Liver (tissue), 9 donors: ENCODE data around the gene ATXN7L3. TPM values are rescaled to one million over a fixed set of nuclear protein-coding genes. Genes with fewer than 3 reads are reported as not detected.

Experiments
- DNase-seq: peaks from one replicate; pipeline ENCODE4 v3.0.0-alpha.2; 2017; ENCODE audit warnings: low spot score
- H3K27ac ChIP-seq, 2 donors: one replicate each; pipeline ENCODE4 v1.7.0; 2013; ENCODE audit warnings: inconsistent platforms in 2 of 2, low read length in 2 of 2, control low read depth in 1 of 2, low read depth in 1 of 2, mild to moderate bottlenecking in 1 of 2
- H3K27me3 ChIP-seq, 4 donors: one replicate each; pipeline versions ENCODE4 v1.6.1 to v1.7.0; 2013; ENCODE audit warnings: low read length in 3 of 4, inconsistent platforms in 1 of 4, mild to moderate bottlenecking in 1 of 4, moderate library complexity in 1 of 4; ENCODE audit not compliant: control insufficient read depth in 4 of 4, insufficient read depth in 4 of 4
- H3K36me3 ChIP-seq, 4 donors: one replicate each; pipeline versions ENCODE4 v1.6.1 to v1.7.0; 2013; ENCODE audit warnings: low read length in 3 of 4, mild to moderate bottlenecking in 3 of 4, low read depth in 1 of 4, moderate library complexity in 1 of 4; ENCODE audit not compliant: control insufficient read depth in 4 of 4, insufficient read depth in 3 of 4
- H3K4me1 ChIP-seq, 4 donors: one replicate each; pipeline versions ENCODE4 v1.6.1 to v1.7.0; 2013; ENCODE audit warnings: low read length in 3 of 4, mild to moderate bottlenecking in 3 of 4, moderate library complexity in 1 of 4; ENCODE audit not compliant: control insufficient read depth in 4 of 4, insufficient read depth in 4 of 4
- H3K4me3 ChIP-seq, 3 donors: one replicate each; pipeline versions ENCODE4 v1.6.1 to v1.7.0; 2013; ENCODE audit warnings: low read length in 3 of 3, control low read depth in 1 of 3, low read depth in 1 of 3, mild to moderate bottlenecking in 1 of 3
- H3K9ac ChIP-seq, 2 donors: one replicate each; pipeline ENCODE4 v1.7.0; 2013; ENCODE audit warnings: low read length in 2 of 2, mild to moderate bottlenecking in 2 of 2, moderate library complexity in 2 of 2, control low read depth in 1 of 2, low read depth in 1 of 2
- H3K9me3 ChIP-seq, 4 donors: one replicate each; pipeline versions ENCODE4 v1.6.1 to v1.7.0; 2013; ENCODE audit warnings: low read length in 3 of 4; ENCODE audit not compliant: control insufficient read depth in 4 of 4
- EGR1 ChIP-seq, 2 donors: IDR thresholded peaks; 2 replicates each; pipeline ENCODE4 v1.6.1; 2016 to 2018; ENCODE audit warnings: antibody characterized with exemption in 2 of 2, low read depth in 2 of 2
- FOXA1 ChIP-seq: IDR thresholded peaks from 2 replicates; pipeline ENCODE4 v1.6.1; 2016; ENCODE audit warnings: antibody characterized with exemption
- FOXA2 ChIP-seq: IDR thresholded peaks from 2 replicates; pipeline ENCODE4 v1.6.1; 2016; ENCODE audit warnings: antibody characterized with exemption
- HNF4G ChIP-seq: IDR thresholded peaks from 2 replicates; pipeline ENCODE4 v1.6.1; 2016; ENCODE audit warnings: antibody characterized with exemption
- NR2F2 ChIP-seq: IDR thresholded peaks from 2 replicates; pipeline ENCODE4 v1.6.1; 2016; ENCODE audit warnings: antibody characterized with exemption
- RAD21 ChIP-seq, 2 donors: IDR thresholded peaks; 2 replicates each; pipeline ENCODE4 v1.6.1; 2016; ENCODE audit warnings: antibody characterized with exemption in 2 of 2, mild to moderate bottlenecking in 2 of 2
- REST ChIP-seq: IDR thresholded peaks from 2 replicates; pipeline ENCODE4 v1.6.1; 2016; ENCODE audit warnings: antibody characterized with exemption, mild to moderate bottlenecking
- YY1 ChIP-seq: IDR thresholded peaks from 2 replicates; pipeline ENCODE4 v1.6.1; 2016; ENCODE audit warnings: antibody characterized with exemption, mild to moderate bottlenecking
- WGBS: extraction: QIAGEN DNeasy Blood & Tissue Kit; methylation state at CpG from one replicate; pipeline ENCODE4 v1.1.7; 2013; 5-methylcytosine and 5-hydroxymethylcytosine counted together
- polyA plus RNA-seq, 2 donors: library from polyadenylated mRNA; stranded (reverse) in 1 of 2; unstranded in 1 of 2; fragments of 200-250 nt in 1 of 2; fragments of >200 nt in 1 of 2; fragmentation: Nextera tagmentation in 1 of 2; extraction: Ambion mirVana in 1 of 2; gene quantifications; one replicate each; pipeline versions ENCODE4 v1.2.1 to v1.2.3, GENCODE V29; 2013 to 2015
- total RNA-seq, 2 donors: library from RNA; depleted of rRNA; stranded (reverse); fragments of >200 nt; gene quantifications; one replicate each; pipeline ENCODE4 v1.2.3, GENCODE V29; 2014
- TF ChIP-seq, protein P1 (sequence below): IDR thresholded peaks from 2 replicates; pipeline ENCODE4 v1.6.1; 2016; ENCODE audit warnings: antibody characterized with exemption
- TF ChIP-seq, protein P2 (sequence below): IDR thresholded peaks from 2 replicates; pipeline ENCODE4 v1.6.1; 2016; ENCODE audit warnings: antibody characterized with exemption
- TF ChIP-seq, protein P3 (sequence below): fragments of 150-350 bp; IDR thresholded peaks from 2 replicates; pipeline ENCODE4 v1.5.1; 2017; ENCODE audit warnings: improper control_type of control experiment, low read depth, low read length; ENCODE audit not compliant: missing input control
- donor health status: healthy.
- donor health status: healthy.
- donor health status: healthy.
- donor health status: healthy.
- donor health status: healthy.

ATXN7L3 gene
- total and polyA plus RNA-seq, 4 donors, result 5.1 to 20.9 (median 14.7) TPM

- TF ChIP-seq, protein P1, sequence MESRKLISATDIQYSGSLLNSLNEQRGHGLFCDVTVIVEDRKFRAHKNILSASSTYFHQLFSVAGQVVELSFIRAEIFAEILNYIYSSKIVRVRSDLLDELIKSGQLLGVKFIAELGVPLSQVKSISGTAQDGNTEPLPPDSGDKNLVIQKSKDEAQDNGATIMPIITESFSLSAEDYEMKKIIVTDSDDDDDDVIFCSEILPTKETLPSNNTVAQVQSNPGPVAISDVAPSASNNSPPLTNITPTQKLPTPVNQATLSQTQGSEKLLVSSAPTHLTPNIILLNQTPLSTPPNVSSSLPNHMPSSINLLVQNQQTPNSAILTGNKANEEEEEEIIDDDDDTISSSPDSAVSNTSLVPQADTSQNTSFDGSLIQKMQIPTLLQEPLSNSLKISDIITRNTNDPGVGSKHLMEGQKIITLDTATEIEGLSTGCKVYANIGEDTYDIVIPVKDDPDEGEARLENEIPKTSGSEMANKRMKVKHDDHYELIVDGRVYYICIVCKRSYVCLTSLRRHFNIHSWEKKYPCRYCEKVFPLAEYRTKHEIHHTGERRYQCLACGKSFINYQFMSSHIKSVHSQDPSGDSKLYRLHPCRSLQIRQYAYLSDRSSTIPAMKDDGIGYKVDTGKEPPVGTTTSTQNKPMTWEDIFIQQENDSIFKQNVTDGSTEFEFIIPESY, result no peak
- TF ChIP-seq EGR1 (IDR thresholded peaks at IDR 0.05; ENCODE audit: low read depth in 2 of 2) (no peak), HNF4G (no peak), NR2F2 (no peak)
- TF ChIP-seq, protein P2, sequence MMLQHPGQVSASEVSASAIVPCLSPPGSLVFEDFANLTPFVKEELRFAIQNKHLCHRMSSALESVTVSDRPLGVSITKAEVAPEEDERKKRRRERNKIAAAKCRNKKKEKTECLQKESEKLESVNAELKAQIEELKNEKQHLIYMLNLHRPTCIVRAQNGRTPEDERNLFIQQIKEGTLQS, result no peak
These were observed 13.1 kb upstream of the ATXN7L3 start (continued) for GRCh38 chr17:44212507-44213402.

DNA sequence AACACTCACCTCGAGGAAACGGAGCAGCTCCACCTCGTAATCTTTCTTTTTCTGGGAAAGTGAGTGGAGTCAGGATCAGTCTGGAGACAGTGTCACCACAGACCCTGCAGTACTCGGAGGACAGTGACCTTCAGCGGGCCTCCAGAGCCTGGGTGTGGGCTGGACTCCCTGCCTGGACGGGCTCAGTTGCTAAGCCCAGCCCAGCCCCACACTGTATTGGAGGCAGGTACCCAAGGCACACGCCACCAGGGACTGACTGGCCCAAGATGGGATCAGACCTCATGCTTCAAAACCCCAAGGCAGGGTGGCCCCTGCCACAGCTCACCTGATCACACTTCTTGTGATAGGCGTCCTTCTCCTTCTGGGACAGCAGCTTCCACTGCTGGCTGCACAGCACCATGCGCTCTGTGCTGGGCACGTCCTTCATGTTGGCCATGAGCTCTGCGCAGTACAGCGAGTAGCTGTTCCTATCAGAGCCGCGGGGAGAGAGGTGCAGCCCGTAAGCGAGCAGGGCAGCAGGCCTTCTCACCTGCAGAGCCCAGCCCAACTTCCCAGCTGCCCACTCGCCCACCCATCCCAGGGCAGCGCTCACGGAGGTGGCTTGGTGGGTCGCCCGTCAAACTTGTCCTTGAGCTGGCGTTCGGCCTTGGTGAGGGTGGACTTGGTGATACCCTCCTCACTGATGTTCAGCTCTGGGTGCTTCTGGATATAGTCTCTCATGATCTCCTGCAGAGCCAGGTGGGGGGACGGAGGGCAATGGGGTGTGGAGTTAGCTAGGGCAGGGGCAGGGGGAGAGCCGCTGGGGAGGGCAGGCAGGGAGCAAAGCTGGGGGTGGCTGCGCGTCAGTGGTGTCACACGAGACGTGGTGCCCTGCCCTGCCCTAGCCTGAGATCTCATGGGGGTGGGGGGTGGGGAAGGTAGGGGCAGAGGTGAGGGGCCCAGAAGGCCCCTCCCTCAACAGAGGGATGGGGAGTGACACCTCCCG, 11.9 kb upstream of the ATXN7L3 start:
- 93% methylated on average over 30 of the region's 30 CpGs for WGBS
- Histone ChIP-seq H3K9ac (no peak overlapping the region), H3K27ac (no peak overlapping the region), H3K27me3 (no peaks in the 10 kb centered on the region), H3K36me3 (peaks cover 12 to 62% (median 48%) of the 10 kb centered on the region in 4 donors), H3K4me1 (peaks cover 0 to 13% (median 7%) of the 10 kb centered on the region in 4 donors), H3K4me3 (no peak overlapping the region), H3K9me3 (no peaks in the 10 kb centered on the region)
- no peak for TF ChIP-seq FOXA1
- DNase-seq, result no peak

DNA sequence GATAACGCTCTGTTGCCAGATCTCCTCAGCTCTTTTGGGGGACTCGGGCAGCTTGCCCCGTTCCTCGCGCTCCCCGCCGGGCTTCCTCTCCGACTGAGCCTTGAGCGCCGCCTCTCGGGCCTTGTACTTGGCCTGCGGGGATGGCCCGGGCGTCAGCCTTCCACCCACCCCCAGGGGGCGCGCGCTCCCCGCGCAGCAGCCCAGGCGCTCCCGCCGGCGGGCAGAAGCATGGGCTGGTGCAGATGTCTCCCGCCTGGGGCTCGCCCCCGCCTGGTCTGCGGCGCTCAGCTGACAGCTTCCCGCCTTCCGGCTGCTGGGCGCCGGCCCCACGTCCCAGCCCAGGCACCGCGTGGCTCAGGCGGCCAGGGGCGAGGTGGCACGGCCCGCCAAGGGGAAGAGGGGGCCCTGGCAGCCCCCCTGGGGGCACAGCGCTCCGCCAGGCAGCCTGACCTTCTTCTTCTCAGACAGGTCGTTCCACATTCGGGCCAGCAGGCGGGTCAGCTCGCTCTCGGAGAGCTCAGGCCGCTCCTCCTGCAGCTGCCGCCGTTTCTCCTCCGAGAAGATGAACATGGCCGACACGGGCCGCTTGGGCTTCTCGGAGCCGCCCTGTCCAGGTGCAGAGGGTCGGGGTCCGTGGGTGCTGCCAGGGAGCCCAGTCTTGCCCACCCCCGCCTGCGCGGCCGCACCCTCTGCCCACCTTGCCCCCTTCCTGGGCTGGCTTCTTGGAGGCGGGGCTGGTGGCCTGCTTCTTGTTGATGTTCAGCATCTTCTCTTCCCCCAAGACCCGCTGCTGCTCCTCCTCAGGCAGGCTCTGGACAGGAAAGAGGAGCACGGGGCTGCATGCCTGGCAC, 10.9 kb upstream of the ATXN7L3 start:
- Histone ChIP-seq H3K4me3 (no peak overlapping the region), H3K4me1 (peaks cover 0 to 12% (median 5%) of the 10 kb centered on the region in 4 donors)

More for the DNA sequence above, 10.9 kb upstream of the ATXN7L3 start:
- Histone ChIP-seq H3K36me3 (peaks cover 8 to 52% (median 40%) of the 10 kb centered on the region in 4 donors), H3K9me3 (no peaks in the 10 kb centered on the region), H3K9ac (no peak overlapping the region), H3K27me3 (no peaks in the 10 kb centered on the region), H3K27ac (no peak overlapping the region)
- peak; percentile 92 for DNase-seq
- TF ChIP-seq RAD21 (IDR thresholded peaks at IDR 0.05), result peak; percentile 89 to 93
- TF ChIP-seq EGR1 (IDR thresholded peaks at IDR 0.05; ENCODE audit: low read depth in 2 of 2), result peak in 1 of 2 donors; percentile 71
- TF ChIP-seq YY1, result no peak
- TF ChIP-seq, protein P3, sequence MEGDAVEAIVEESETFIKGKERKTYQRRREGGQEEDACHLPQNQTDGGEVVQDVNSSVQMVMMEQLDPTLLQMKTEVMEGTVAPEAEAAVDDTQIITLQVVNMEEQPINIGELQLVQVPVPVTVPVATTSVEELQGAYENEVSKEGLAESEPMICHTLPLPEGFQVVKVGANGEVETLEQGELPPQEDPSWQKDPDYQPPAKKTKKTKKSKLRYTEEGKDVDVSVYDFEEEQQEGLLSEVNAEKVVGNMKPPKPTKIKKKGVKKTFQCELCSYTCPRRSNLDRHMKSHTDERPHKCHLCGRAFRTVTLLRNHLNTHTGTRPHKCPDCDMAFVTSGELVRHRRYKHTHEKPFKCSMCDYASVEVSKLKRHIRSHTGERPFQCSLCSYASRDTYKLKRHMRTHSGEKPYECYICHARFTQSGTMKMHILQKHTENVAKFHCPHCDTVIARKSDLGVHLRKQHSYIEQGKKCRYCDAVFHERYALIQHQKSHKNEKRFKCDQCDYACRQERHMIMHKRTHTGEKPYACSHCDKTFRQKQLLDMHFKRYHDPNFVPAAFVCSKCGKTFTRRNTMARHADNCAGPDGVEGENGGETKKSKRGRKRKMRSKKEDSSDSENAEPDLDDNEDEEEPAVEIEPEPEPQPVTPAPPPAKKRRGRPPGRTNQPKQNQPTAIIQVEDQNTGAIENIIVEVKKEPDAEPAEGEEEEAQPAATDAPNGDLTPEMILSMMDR, result peak; percentile 97
- TF ChIP-seq REST, result no peak
- TF ChIP-seq FOXA2, result no peak
- WGBS, result 34% methylated on average over 64 of the region's 64 CpGs
